Measurements from ENCODE around the gene RIPK1. TPM values are rescaled to one million over a fixed set of nuclear protein-coding genes. Genes with fewer than 3 reads are reported as not detected.
A peak's percentile ranks its signal among the peaks of the same experiment; 100 is the strongest.

Gene RIPK1
- total and polyA plus RNA-seq, 2 experiments from 2014 or later = 15.3 to 26.2 TPM

GRCh38 chr6:3138341-3138740, 70.0 kb downstream of the RIPK1 start:
- Histone ChIP-seq H3K4me1 (ENCODE audit: insufficient read depth) (peaks cover 19% of the 10 kb centered on the region), H4K20me1 (ENCODE audit: insufficient read depth) (no peaks in the 10 kb centered on the region), H3K9me2 (ENCODE audit: insufficient read depth) (no peaks in the 10 kb centered on the region), H3K4me2 (ENCODE audit: unreplicated experiment) (peak overlapping the region; percentile 0), H3K36me3 (ENCODE audit: low read depth) (0 out of 2 replicates have a peak, but pooled peaks cover 4% of the 10 kb centered on the region), H3K79me2 (ENCODE audit: insufficient read depth) (no peaks in the 10 kb centered on the region), H3K27me3 (replicated peaks; ENCODE audit: insufficient read depth) (no peaks in the 10 kb centered on the region), H3K9ac (no peak overlapping the region), H3K9me3 (ENCODE audit: low read depth) (no peaks in the 10 kb centered on the region), H3K4me3 (no peak overlapping the region), H3K27ac (no peak overlapping the region), H3F3A (ENCODE audit: insufficient read depth) (peaks cover 19% of the 10 kb centered on the region), H2AFZ (no peak overlapping the region)
- 6 to 9% methylated on average over 1 of the region's 1 CpG for WGBS, 2 experiments (ENCODE audit: low coverage in 1 of 2, low lambda C conversion rate in 2 of 2, missing lambda C conversion rate in 2 of 2)
- in situ Hi-C loops (cut with MboI) = no loop called here
- TF ChIP-seq EZH2phosphoT487 (IDR thresholded peaks at IDR 0.05; ENCODE audit: insufficient read depth, low read depth) (no peak), EZH2 (IDR thresholded peaks at IDR 0.05; ENCODE audit: insufficient read depth, poor library complexity, severe bottlenecking) (no peak)
- DNase-seq = peak; percentile 60

GRCh38 chr6:3139090-3139903, 71.0 kb downstream of the RIPK1 start:
- H3K9me3 ChIP-seq (ENCODE audit: low read depth) = no peaks in the 10 kb centered on the region
- WGBS, 2 experiments (ENCODE audit: low coverage in 1 of 2, low lambda C conversion rate in 2 of 2, missing lambda C conversion rate in 2 of 2) = 44 to 49% methylated on average over 14 of the region's 14 CpGs
- no peaks in the 10 kb centered on the region for H3K9me2 ChIP-seq (ENCODE audit: insufficient read depth)
- 0 out of 2 replicates have a peak overlapping the region, but pooled peaks have one; percentile 25 for H2AFZ ChIP-seq
- no peaks in the 10 kb centered on the region for H4K20me1 ChIP-seq (ENCODE audit: insufficient read depth)
- H3K4me2 ChIP-seq (ENCODE audit: unreplicated experiment) = no peak overlapping the region
- H3K4me3 ChIP-seq = no peak overlapping the region
- H3K36me3 ChIP-seq (ENCODE audit: low read depth) = 0 out of 2 replicates have a peak, but pooled peaks cover 4% of the 10 kb centered on the region
- H3K79me2 ChIP-seq (ENCODE audit: insufficient read depth) = no peaks in the 10 kb centered on the region
- H3K9ac ChIP-seq = 0 out of 2 replicates have a peak overlapping the region, but pooled peaks have one; percentile 13
- TF ChIP-seq EZH2phosphoT487 (IDR thresholded peaks at IDR 0.05; ENCODE audit: insufficient read depth, low read depth) (no peak), EZH2 (IDR thresholded peaks at IDR 0.05; ENCODE audit: insufficient read depth, poor library complexity, severe bottlenecking) (no peak)
- in situ Hi-C loops (cut with MboI) = no loop called here
- H3K4me1 ChIP-seq (ENCODE audit: insufficient read depth) = peaks cover 19% of the 10 kb centered on the region
- H3K27me3 ChIP-seq (replicated peaks; ENCODE audit: insufficient read depth) = no peaks in the 10 kb centered on the region
- peak overlapping the region; percentile 12 for H3K27ac ChIP-seq
- peak; percentile 81 for DNase-seq
- H3F3A ChIP-seq (ENCODE audit: insufficient read depth) = peaks cover 19% of the 10 kb centered on the region

GRCh38 chr6:3140201-3140600, 71.9 kb downstream of the RIPK1 start:
- peaks cover 19% of the 10 kb centered on the region for H3K4me1 ChIP-seq (ENCODE audit: insufficient read depth)
- no peaks in the 10 kb centered on the region for H3K9me2 ChIP-seq (ENCODE audit: insufficient read depth)
- H4K20me1 ChIP-seq (ENCODE audit: insufficient read depth) = no peaks in the 10 kb centered on the region
- no peak for DNase-seq
- H3K36me3 ChIP-seq (ENCODE audit: low read depth) = 0 out of 2 replicates have a peak, but pooled peaks cover 4% of the 10 kb centered on the region
- in situ Hi-C loops (cut with MboI) = no loop called here
- H3K79me2 ChIP-seq (ENCODE audit: insufficient read depth) = no peaks in the 10 kb centered on the region
- 92 to 96% methylated on average over 19 to 20 of the region's 20 CpGs for WGBS, 2 experiments (ENCODE audit: low coverage in 1 of 2, low lambda C conversion rate in 2 of 2, missing lambda C conversion rate in 2 of 2)
- H2AFZ ChIP-seq = no peak overlapping the region
- TF ChIP-seq EZH2phosphoT487 (IDR thresholded peaks at IDR 0.05; ENCODE audit: insufficient read depth, low read depth) (no peak), EZH2 (IDR thresholded peaks at IDR 0.05; ENCODE audit: insufficient read depth, poor library complexity, severe bottlenecking) (no peak)
- no peak overlapping the region for H3K9ac ChIP-seq
- H3K4me2 ChIP-seq (ENCODE audit: unreplicated experiment) = no peak overlapping the region
- H3K27me3 ChIP-seq (replicated peaks; ENCODE audit: insufficient read depth) = no peaks in the 10 kb centered on the region
- H3F3A ChIP-seq (ENCODE audit: insufficient read depth) = peaks cover 19% of the 10 kb centered on the region
- H3K27ac ChIP-seq = no peak overlapping the region
- no peak overlapping the region for H3K4me3 ChIP-seq
- no peaks in the 10 kb centered on the region for H3K9me3 ChIP-seq (ENCODE audit: low read depth)

GRCh38 chr6:3142536-3142935, 74.2 kb downstream of the RIPK1 start:
- Histone ChIP-seq H3K9me3 (ENCODE audit: low read depth) (no peaks in the 10 kb centered on the region), H3K9me2 (ENCODE audit: insufficient read depth) (no peaks in the 10 kb centered on the region), H2AFZ (no peak overlapping the region), H3K27me3 (replicated peaks; ENCODE audit: insufficient read depth) (no peaks in the 10 kb centered on the region), H3K36me3 (ENCODE audit: low read depth) (0 out of 2 replicates have a peak, but pooled peaks cover 3% of the 10 kb centered on the region), H3K4me2 (ENCODE audit: unreplicated experiment) (no peak overlapping the region), H3K79me2 (ENCODE audit: insufficient read depth) (no peaks in the 10 kb centered on the region), H3F3A (ENCODE audit: insufficient read depth) (peaks cover 16% of the 10 kb centered on the region), H3K9ac (no peak overlapping the region), H3K4me1 (ENCODE audit: insufficient read depth) (peaks cover 19% of the 10 kb centered on the region), H4K20me1 (ENCODE audit: insufficient read depth) (no peaks in the 10 kb centered on the region), H3K4me3 (no peak overlapping the region), H3K27ac (no peak overlapping the region)
- TF ChIP-seq EZH2 (IDR thresholded peaks at IDR 0.05; ENCODE audit: insufficient read depth, poor library complexity, severe bottlenecking) (no peak), EZH2phosphoT487 (IDR thresholded peaks at IDR 0.05; ENCODE audit: insufficient read depth, low read depth) (no peak)
- in situ Hi-C loops (cut with MboI) = no loop called here
- DNase-seq = no peak

Measured in GM23248 (cell line).